GM21367 (cell line): ENCODE results near the gene CFAP251.
"Not testable (repeated sequence)": the region's sequence is repeated elsewhere in the genome, so short reads cannot be mapped to it uniquely, and the experiment has no call there.

Experiments
- ATAC-seq: cut with Tn5 transposase; IDR thresholded peaks from one replicate; pipeline ENCODE4 v1.9.1; 2021; ENCODE audit not compliant: unreplicated experiment

Gene CFAP251

GRCh38 chr12:121917950-121918678, at the start of gene CFAP251:
Gene CFAP251 (plus strand): TSS chr12:121918592. CDS start chr12:121921306, 2,714 bp downstream.
- ATAC-seq: peak; percentile 92

- not testable (repeated sequence) for ATAC-seq
These were observed 49.2 kb upstream of the CFAP251 start for GRCh38 chr12:121869229-121869628.

- ATAC-seq: no peak
These were observed 46.9 kb upstream of the CFAP251 start for GRCh38 chr12:121871467-121871866.

- ATAC-seq: no peak
These were observed 45.7 kb upstream of the CFAP251 start for GRCh38 chr12:121872546-121873215.

GRCh38 chr12:121873216-121873569, 45.2 kb upstream of the CFAP251 start:
- ATAC-seq: no peak

GRCh38 chr12:121874071-121874470, 44.3 kb upstream of the CFAP251 start:
- ATAC-seq: no peak

- ATAC-seq: no peak
These were observed 42.8 kb upstream of the CFAP251 start for GRCh38 chr12:121875582-121875981.

GRCh38 chr12:121876080-121876447, 42.3 kb upstream of the CFAP251 start:
- ATAC-seq: not testable (repeated sequence)

- no peak for ATAC-seq
These were observed 35.1 kb upstream of the CFAP251 start for GRCh38 chr12:121883315-121883660.

- not testable (repeated sequence) for ATAC-seq
These were observed 33.3 kb upstream of the CFAP251 start for GRCh38 chr12:121885129-121885528.

GRCh38 chr12:121888083-121888477, 30.3 kb upstream of the CFAP251 start:
- ATAC-seq: no peak

GRCh38 chr12:121888478-121889273, 29.7 kb upstream of the CFAP251 start, which contains the start of gene PSMD9:
Gene PSMD9 (plus strand): TSS chr12:121888790. CDS start chr12:121888857, 67 bp downstream.
- peak; percentile 85 for ATAC-seq

- ATAC-seq: no peak
These were observed 29.1 kb upstream of the CFAP251 start for GRCh38 chr12:121889274-121889624.

- not testable (repeated sequence) for ATAC-seq
These were observed 28.7 kb upstream of the CFAP251 start for GRCh38 chr12:121889661-121890060.

- no peak for ATAC-seq
These were observed 25.5 kb upstream of the CFAP251 start for GRCh38 chr12:121892673-121893561.

GRCh38 chr12:121893961-121894460, 24.4 kb upstream of the CFAP251 start:
- no peak for ATAC-seq

- ATAC-seq: no peak
These were observed 23.8 kb upstream of the CFAP251 start for GRCh38 chr12:121894633-121895032.

- ATAC-seq: no peak
These were observed 20.1 kb upstream of the CFAP251 start for GRCh38 chr12:121898287-121898686.

- ATAC-seq: no peak
These were observed 18.8 kb upstream of the CFAP251 start for GRCh38 chr12:121899590-121899989.

- ATAC-seq: no peak
These were observed 15.2 kb upstream of the CFAP251 start for GRCh38 chr12:121903202-121903601.

GRCh38 chr12:121905746-121906145, 12.6 kb upstream of the CFAP251 start:
- no peak for ATAC-seq
